SU-DHL-6 (cell line): Measurements from ENCODE around the gene TMEM138.

Experiments used
- H2AFZ ChIP-seq: fragments of 200-600 bp; sonication (generic); 2 replicates; pipeline ENCODE4 v1.6.1; 2014; ENCODE audit warnings: low read depth, mild to moderate bottlenecking, moderate library complexity, mixed read lengths, antibody characterized with exemption, low read length; ENCODE audit not compliant: severe bottlenecking
- H3F3A ChIP-seq: fragments of 200-600 bp; shearing (Covaris generic); 2 replicates; pipeline ENCODE4 v1.6.0; 2016; ENCODE audit warnings: antibody characterized with exemption, mild to moderate bottlenecking; ENCODE audit not compliant: insufficient read depth
- H3K27ac ChIP-seq: fragments of 200-600 bp; sonication (generic); 2 replicates; pipeline ENCODE4 v1.5.1; 2016; ENCODE audit warnings: low read depth, mild to moderate bottlenecking, low read length, moderate library complexity, mixed read lengths
- H3K27me3 ChIP-seq: fragments of 200-600 bp; sonication (generic), shearing (Covaris generic); 2 replicates; pipeline ENCODE4 v1.6.0; 2014; ENCODE audit warnings: mild to moderate bottlenecking, low read length
- H3K36me3 ChIP-seq: fragments of 200-600 bp; sonication (generic); 2 replicates; pipeline ENCODE4 v1.6.1; 2014; ENCODE audit warnings: mild to moderate bottlenecking, low read length, mixed read lengths
- H3K4me2 ChIP-seq: fragments of 300-600, 200-600 bp; shearing (Covaris generic), sonication (generic); 2 replicates; pipeline ENCODE4 v1.6.0; 2014; ENCODE audit warnings: low read length, low read depth, mild to moderate bottlenecking; ENCODE audit not compliant: poor library complexity, severe bottlenecking
- H3K4me3 ChIP-seq: fragments of 200-600 bp; sonication (generic); 2 replicates; pipeline ENCODE4 v1.5.1; 2014; ENCODE audit warnings: antibody characterized with exemption, low read length, mild to moderate bottlenecking, mixed read lengths; ENCODE audit not compliant: insufficient read depth, poor library complexity, severe bottlenecking
- H3K79me2 ChIP-seq: fragments of 200-600 bp; sonication (generic); 2 replicates; pipeline ENCODE4 v1.6.1; 2014; ENCODE audit warnings: mild to moderate bottlenecking, low read length, moderate library complexity; ENCODE audit not compliant: insufficient read depth
- H3K9ac ChIP-seq: fragments of 200-600 bp; sonication (generic); 2 replicates; pipeline ENCODE4 v1.7.0; 2014; ENCODE audit warnings: mild to moderate bottlenecking, low read length
- H3K9me2 ChIP-seq: fragments of 200-600 bp; sonication (generic); replicated peaks from 2 replicates; pipeline ENCODE4 v1.6.1; 2014; ENCODE audit warnings: low read length; ENCODE audit not compliant: insufficient read depth
- H3K9me3 ChIP-seq: fragments of 200-600 bp; sonication (generic); 2 replicates; pipeline ENCODE4 v1.6.1; 2014; ENCODE audit warnings: low read length, mixed read lengths; ENCODE audit not compliant: insufficient read depth
- H4K20me1 ChIP-seq: fragments of 200-600 bp; sonication (generic); 2 replicates; pipeline ENCODE4 v1.6.1; 2014; ENCODE audit warnings: low read depth, mild to moderate bottlenecking, antibody characterized with exemption, low read length, moderate library complexity, mixed read lengths
- CTCF ChIP-seq: fragments of 200-600 bp; sonication (generic); IDR thresholded peaks from one replicate; pipeline ENCODE4 v1.5.1; 2017; ENCODE audit warnings: antibody characterized with exemption, mild to moderate bottlenecking, low read length, moderate library complexity; ENCODE audit not compliant: insufficient read depth, poor library complexity, severe bottlenecking
- EZH2phosphoT487 ChIP-seq: fragments of 200-600 bp; sonication (generic), shearing (Covaris generic); conservative IDR thresholded peaks from 2 replicates; pipeline ENCODE4 v1.6.1; 2018; ENCODE audit warnings: mild to moderate bottlenecking, antibody characterized with exemption, low read length, moderate library complexity, mixed read lengths

Gene TMEM138

GRCh38 chr11:61339490-61339878 lies 22.7 kb upstream of the TMEM138 start:
- Histone ChIP-seq H3K27me3 (no peaks in the 10 kb centered on the region), H3K4me2 (no peak overlapping the region), H3K9me2 (no peaks in the 10 kb centered on the region), H3K36me3 (no peaks in the 10 kb centered on the region), H4K20me1 (no peaks in the 10 kb centered on the region), H3K9ac (no peak overlapping the region), H3K27ac (no peak overlapping the region), H3F3A (0 out of 2 replicates have a peak, but pooled peaks cover 11% of the 10 kb centered on the region), H3K79me2 (no peaks in the 10 kb centered on the region), H3K9me3 (no peaks in the 10 kb centered on the region), H3K4me3 (no peak overlapping the region), H2AFZ (no peak overlapping the region)
- TF ChIP-seq CTCF (no peak), EZH2phosphoT487 (no peak)

GRCh38 chr11:61340979-61341378 lies 21.2 kb upstream of the TMEM138 start:
- H4K20me1 ChIP-seq = no peaks in the 10 kb centered on the region
- H3K79me2 ChIP-seq = no peaks in the 10 kb centered on the region
- H3K36me3 ChIP-seq = no peaks in the 10 kb centered on the region
- H3K9me2 ChIP-seq = no peaks in the 10 kb centered on the region
- H3K27ac ChIP-seq = no peak overlapping the region
- H3K9ac ChIP-seq = no peak overlapping the region
- no peak overlapping the region for H2AFZ ChIP-seq
- H3K9me3 ChIP-seq = no peaks in the 10 kb centered on the region
- H3K4me3 ChIP-seq = no peak overlapping the region
- no peak overlapping the region for H3K4me2 ChIP-seq
- TF ChIP-seq EZH2phosphoT487 (no peak), CTCF (no peak)
- H3F3A ChIP-seq = no peaks in the 10 kb centered on the region
- H3K27me3 ChIP-seq = no peaks in the 10 kb centered on the region

GRCh38 chr11:61341706-61342105 lies 20.5 kb upstream of the TMEM138 start:
- H3K27ac ChIP-seq = no peak overlapping the region
- H3K4me2 ChIP-seq = no peak overlapping the region
- H3K36me3 ChIP-seq = no peaks in the 10 kb centered on the region
- no peaks in the 10 kb centered on the region for H3F3A ChIP-seq
- no peak overlapping the region for H3K9ac ChIP-seq
- no peak overlapping the region for H3K4me3 ChIP-seq
- TF ChIP-seq CTCF (no peak), EZH2phosphoT487 (no peak)
- H2AFZ ChIP-seq = no peak overlapping the region
- no peaks in the 10 kb centered on the region for H3K9me3 ChIP-seq
- no peaks in the 10 kb centered on the region for H4K20me1 ChIP-seq
- no peaks in the 10 kb centered on the region for H3K79me2 ChIP-seq
- no peaks in the 10 kb centered on the region for H3K27me3 ChIP-seq
- H3K9me2 ChIP-seq = no peaks in the 10 kb centered on the region
